Uterus (tissue), 2 donors: ENCODE results near the gene MRPL44.

ENCODE experiments used
- POLR2A ChIP-seq, 2 donors: fragments of 450-650 bp; IDR thresholded peaks; one replicate each; pipeline ENCODE4 v1.6.1; 2016; ENCODE audit warnings: antibody characterized with exemption in 2 of 2, mild to moderate bottlenecking in 1 of 2, moderate library complexity in 1 of 2
- TF ChIP-seq, protein P1 (sequence below), 4 experiments: fragments of 200-600 bp in 2 of 4; fragments of 450-650 bp in 2 of 4; sonication (generic) in 2 of 4; IDR thresholded peaks; one replicate each; pipeline ENCODE4 v1.5.1; 2016 to 2019; ENCODE audit warnings: antibody characterized with exemption in 4 of 4, mild to moderate bottlenecking in 2 of 4, moderate library complexity in 1 of 4

- TF ChIP-seq, protein P1, sequence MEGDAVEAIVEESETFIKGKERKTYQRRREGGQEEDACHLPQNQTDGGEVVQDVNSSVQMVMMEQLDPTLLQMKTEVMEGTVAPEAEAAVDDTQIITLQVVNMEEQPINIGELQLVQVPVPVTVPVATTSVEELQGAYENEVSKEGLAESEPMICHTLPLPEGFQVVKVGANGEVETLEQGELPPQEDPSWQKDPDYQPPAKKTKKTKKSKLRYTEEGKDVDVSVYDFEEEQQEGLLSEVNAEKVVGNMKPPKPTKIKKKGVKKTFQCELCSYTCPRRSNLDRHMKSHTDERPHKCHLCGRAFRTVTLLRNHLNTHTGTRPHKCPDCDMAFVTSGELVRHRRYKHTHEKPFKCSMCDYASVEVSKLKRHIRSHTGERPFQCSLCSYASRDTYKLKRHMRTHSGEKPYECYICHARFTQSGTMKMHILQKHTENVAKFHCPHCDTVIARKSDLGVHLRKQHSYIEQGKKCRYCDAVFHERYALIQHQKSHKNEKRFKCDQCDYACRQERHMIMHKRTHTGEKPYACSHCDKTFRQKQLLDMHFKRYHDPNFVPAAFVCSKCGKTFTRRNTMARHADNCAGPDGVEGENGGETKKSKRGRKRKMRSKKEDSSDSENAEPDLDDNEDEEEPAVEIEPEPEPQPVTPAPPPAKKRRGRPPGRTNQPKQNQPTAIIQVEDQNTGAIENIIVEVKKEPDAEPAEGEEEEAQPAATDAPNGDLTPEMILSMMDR (IDR thresholded peaks at IDR 0.05): no peak
- TF ChIP-seq POLR2A (IDR thresholded peaks at IDR 0.05): no peak
These were observed 24.0 kb downstream of the MRPL44 start for GRCh38 chr2:223981241-223981640.
